OCI-LY7 (cell line): ENCODE results near the gene ZFAND4. TPM values are rescaled to one million over a fixed set of nuclear protein-coding genes. Genes with fewer than 3 reads are reported as not detected.
"Not testable (repeated sequence)": the region's sequence is repeated elsewhere in the genome, so short reads cannot be mapped to it uniquely, and the experiment has no call there.

Experiments
- BruUV-seq: library from RNA; stranded (reverse); fragments of 400-500 nt; replicated peaks from 2 replicates; lab custom pipeline; 2021; lab: Mats Ljungman, UMichigan
- CTCF ChIA-PET: fragments of 300-600 bp; sonication (Branson Sonifier 250); formaldehyde crosslinking; loops from one replicate; lab custom pipeline; 2022; ENCODE audit warnings: antibody characterized with exemption; ENCODE audit not compliant: unreplicated experiment; lab: Charles Lee
- POLR2A ChIA-PET: fragments of 300-600 bp; sonication (Branson Sonifier 250); formaldehyde crosslinking; loops from one replicate; lab custom pipeline; 2022; ENCODE audit warnings: antibody characterized with exemption; lab: Charles Lee
- DNase-seq: peaks from one replicate; pipeline ENCODE4 v3.0.0-alpha.2; 2015; ENCODE audit warnings: low spot score
- H2AFZ ChIP-seq: fragments of 200-600 bp; sonication (generic), shearing (Covaris generic); 2 replicates; pipeline ENCODE4 v1.6.1; 2014; ENCODE audit warnings: mild to moderate bottlenecking, antibody characterized with exemption, low read length, moderate library complexity
- H3K27ac ChIP-seq: fragments of 200-600 bp; sonication (generic); 2 replicates; pipeline ENCODE4 v1.5.1; 2014; ENCODE audit warnings: mixed run types, low read depth, mild to moderate bottlenecking, moderate library complexity, low read length, inconsistent platforms; ENCODE audit not compliant: poor library complexity, severe bottlenecking
- H3K36me3 ChIP-seq: fragments of 200-600 bp; sonication (generic); 2 replicates; pipeline ENCODE4 v1.6.1; 2014; ENCODE audit warnings: mild to moderate bottlenecking, antibody characterized with exemption, low read length, moderate library complexity, mixed read lengths; ENCODE audit not compliant: insufficient read depth
- H3K4me1 ChIP-seq: fragments of 200-600 bp; sonication (generic); 2 replicates; pipeline ENCODE4 v1.5.1; 2014; ENCODE audit warnings: mild to moderate bottlenecking, low read length; ENCODE audit not compliant: insufficient read depth, poor library complexity, severe bottlenecking
- H3K4me2 ChIP-seq: fragments of 200-600 bp; sonication (generic); 2 replicates; pipeline ENCODE4 v1.6.1; 2014; ENCODE audit warnings: mild to moderate bottlenecking, low read length
- H3K4me3 ChIP-seq: fragments of 200-600 bp; sonication (generic); 2 replicates; pipeline ENCODE4 v1.5.1; 2014; ENCODE audit warnings: mild to moderate bottlenecking, low read depth, low read length; ENCODE audit not compliant: poor library complexity, severe bottlenecking
- H3K79me2 ChIP-seq: fragments of 200-600 bp; sonication (generic); 2 replicates; pipeline ENCODE4 v1.6.1; 2016; ENCODE audit warnings: low read depth, mild to moderate bottlenecking, low read length, moderate library complexity, mixed read lengths; ENCODE audit not compliant: insufficient read depth
- H3K9me2 ChIP-seq: fragments of 200-600 bp; sonication (generic); 2 replicates; pipeline ENCODE4 v1.6.1; 2016; ENCODE audit warnings: mild to moderate bottlenecking, low read length, mixed read lengths; ENCODE audit not compliant: insufficient read depth
- H3K9me3 ChIP-seq: fragments of 200-600 bp; sonication (generic); 2 replicates; pipeline ENCODE4 v1.6.1; 2014; ENCODE audit warnings: mild to moderate bottlenecking, mixed run types, low read length, mixed read lengths
- H4K20me1 ChIP-seq: fragments of 200-600 bp; sonication (generic); 2 replicates; pipeline ENCODE4 v1.6.1; 2014; ENCODE audit warnings: mild to moderate bottlenecking, antibody characterized with exemption, low read length, moderate library complexity, mixed read lengths; ENCODE audit not compliant: insufficient read depth
- EZH2phosphoT487 ChIP-seq: fragments of 200-600 bp; sonication (generic); IDR thresholded peaks from 2 replicates; pipeline ENCODE4 v1.6.1; 2018; ENCODE audit warnings: low read depth, borderline replicate concordance, mild to moderate bottlenecking, mixed run types, antibody characterized with exemption, low read length, moderate library complexity, mixed read lengths
- intact Hi-C: fragments of 100-400 bp; cut with micrococcal nuclease; formaldehyde crosslinking; loops from one replicate; pipeline ENCODE4 v1.10.0; 2022; ENCODE audit not compliant: unreplicated experiment
- total RNA-seq, 2 experiments: library from RNA; depleted of rRNA in 1 of 2; stranded (reverse); fragments of >200 nt in 1 of 2; shearing (Covaris generic) in 1 of 2; gene quantifications; 2 replicates each; pipeline ENCODE4 v1.2.3, GENCODE V29; 2014 to 2022
- TF ChIP-seq, protein P1 (sequence below): fragments of 200-600 bp; sonication (generic); conservative IDR thresholded peaks from 2 replicates; pipeline ENCODE4 v1.5.1; 2014; ENCODE audit warnings: mild to moderate bottlenecking, antibody characterized with exemption, low read length, moderate library complexity, mixed read lengths

Gene ZFAND4
- total RNA-seq, 2 experiments from 2014 or later = 18.6 to 35.8 TPM

DNA sequence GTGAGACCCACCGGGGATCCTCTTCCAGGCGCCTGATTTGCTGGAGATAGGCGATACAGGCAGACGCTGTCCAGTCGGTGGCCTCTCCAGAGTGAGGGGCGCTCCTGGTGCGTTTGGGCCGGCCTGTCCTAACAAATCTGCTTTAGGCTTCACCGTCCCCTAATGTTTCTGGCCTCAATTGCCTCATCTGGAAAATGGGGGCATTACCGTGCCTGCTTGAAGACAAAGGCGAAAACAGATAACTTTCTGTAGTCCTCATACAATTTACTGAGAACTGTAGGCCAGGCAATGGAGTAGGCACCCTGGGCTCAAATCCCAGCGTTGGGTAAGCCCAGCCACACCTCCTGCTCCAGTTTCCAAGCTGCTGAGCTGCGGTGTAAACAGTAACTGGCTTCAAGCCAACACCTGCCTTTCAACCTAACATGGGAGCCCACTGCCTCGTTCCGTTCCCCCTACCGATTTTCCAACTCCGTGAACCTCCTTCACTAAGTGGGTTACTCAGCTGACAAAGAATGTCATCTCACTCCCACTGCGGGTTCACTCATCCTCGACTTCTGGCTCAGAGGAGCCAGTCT lies 589 bp upstream of the ZFAND4 start:
- Histone ChIP-seq H3K9me2 (no peaks in the 10 kb centered on the region), H3K4me2 (peak overlapping the region; percentile 54), H4K20me1 (no peaks in the 10 kb centered on the region), H3K4me1 (peaks cover 9% of the 10 kb centered on the region), H3K36me3 (no peaks in the 10 kb centered on the region), H3K9me3 (peaks cover 9% of the 10 kb centered on the region; the same call in 1 of the 2 replicates), H2AFZ (peak overlapping the region; percentile 99), H3K4me3 (peak overlapping the region; percentile 46), H3K79me2 (peaks cover 31% of the 10 kb centered on the region; the same call in 1 of the 2 replicates), H3K27ac (peak overlapping the region; percentile 71)
- ChIA-PET CTCF (interaction anchor here (1.6 kb wide), 1 partner anchor 208 kb away, joined by 9 read pairs; no protein-coding TSS in a partner anchor), POLR2A (interaction anchor here (0.6 kb wide), 1 partner anchor 632 kb away, joined by 3 read pairs; no protein-coding TSS in a partner anchor)
- TF ChIP-seq, protein P1, sequence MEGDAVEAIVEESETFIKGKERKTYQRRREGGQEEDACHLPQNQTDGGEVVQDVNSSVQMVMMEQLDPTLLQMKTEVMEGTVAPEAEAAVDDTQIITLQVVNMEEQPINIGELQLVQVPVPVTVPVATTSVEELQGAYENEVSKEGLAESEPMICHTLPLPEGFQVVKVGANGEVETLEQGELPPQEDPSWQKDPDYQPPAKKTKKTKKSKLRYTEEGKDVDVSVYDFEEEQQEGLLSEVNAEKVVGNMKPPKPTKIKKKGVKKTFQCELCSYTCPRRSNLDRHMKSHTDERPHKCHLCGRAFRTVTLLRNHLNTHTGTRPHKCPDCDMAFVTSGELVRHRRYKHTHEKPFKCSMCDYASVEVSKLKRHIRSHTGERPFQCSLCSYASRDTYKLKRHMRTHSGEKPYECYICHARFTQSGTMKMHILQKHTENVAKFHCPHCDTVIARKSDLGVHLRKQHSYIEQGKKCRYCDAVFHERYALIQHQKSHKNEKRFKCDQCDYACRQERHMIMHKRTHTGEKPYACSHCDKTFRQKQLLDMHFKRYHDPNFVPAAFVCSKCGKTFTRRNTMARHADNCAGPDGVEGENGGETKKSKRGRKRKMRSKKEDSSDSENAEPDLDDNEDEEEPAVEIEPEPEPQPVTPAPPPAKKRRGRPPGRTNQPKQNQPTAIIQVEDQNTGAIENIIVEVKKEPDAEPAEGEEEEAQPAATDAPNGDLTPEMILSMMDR = no peak
- TF ChIP-seq EZH2phosphoT487 = no peak
- intact Hi-C loops = loop anchor here (2.0 to 10.0 kb wide), 5 partner anchors 52 to 668 kb away; partner anchors contain the start of genes ALOX5, WASHC2C and ZNF22
- DNase-seq = no peak
- BruUV-seq = TSS peak; percentile 55

DNA sequence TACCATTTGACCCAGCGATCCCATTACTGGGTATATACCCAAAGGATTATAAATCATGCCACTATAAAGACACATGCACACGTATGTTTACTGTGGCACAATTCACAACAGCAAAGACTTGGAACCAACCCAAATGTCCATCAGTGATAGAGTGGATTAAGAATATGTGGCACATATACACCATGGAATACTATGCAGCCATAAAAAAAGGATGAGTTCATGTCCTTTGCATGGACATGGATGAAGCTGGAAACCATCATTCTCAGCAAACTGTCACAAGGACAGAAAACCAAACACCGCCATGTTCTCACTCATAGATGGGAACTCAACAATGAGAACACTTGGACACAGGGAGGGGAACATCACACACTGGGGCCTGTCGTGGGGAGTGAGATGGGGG lies 1.3 kb downstream of the ZFAND4 start:
- H3K4me3 ChIP-seq = peak overlapping the region; percentile 89
- peak overlapping the region; percentile 71 for H3K27ac ChIP-seq
- H3K4me2 ChIP-seq = peak overlapping the region; percentile 78
- H3K4me1 ChIP-seq, BruUV-seq, DNase-seq, H3K9me2 ChIP-seq, H3K36me3 ChIP-seq, H4K20me1 ChIP-seq: not testable (repeated sequence)
- ChIA-PET POLR2A (interaction anchor here (0.6 to 4.6 kb wide), 10 partner anchors 8 to 302 kb away, joined by 3 to 29 read pairs (median 5); no protein-coding TSS in a partner anchor), CTCF (interaction anchor here (1.6 kb wide), 1 partner anchor 206 kb away, joined by 9 read pairs; no protein-coding TSS in a partner anchor)
- peaks cover 49% of the 10 kb centered on the region; the same call in 1 of the 2 replicates for H3K79me2 ChIP-seq
- H2AFZ ChIP-seq = peak overlapping the region; percentile 90; the same call in 1 of the 2 replicates
- peaks cover 12% of the 10 kb centered on the region; the same call in 1 of the 2 replicates for H3K9me3 ChIP-seq
- intact Hi-C loops = loop anchor here (1.0 to 10.0 kb wide), 6 partner anchors 10 to 666 kb away; partner anchors contain the start of genes ALOX5, WASHC2C and ZNF22

DNA sequence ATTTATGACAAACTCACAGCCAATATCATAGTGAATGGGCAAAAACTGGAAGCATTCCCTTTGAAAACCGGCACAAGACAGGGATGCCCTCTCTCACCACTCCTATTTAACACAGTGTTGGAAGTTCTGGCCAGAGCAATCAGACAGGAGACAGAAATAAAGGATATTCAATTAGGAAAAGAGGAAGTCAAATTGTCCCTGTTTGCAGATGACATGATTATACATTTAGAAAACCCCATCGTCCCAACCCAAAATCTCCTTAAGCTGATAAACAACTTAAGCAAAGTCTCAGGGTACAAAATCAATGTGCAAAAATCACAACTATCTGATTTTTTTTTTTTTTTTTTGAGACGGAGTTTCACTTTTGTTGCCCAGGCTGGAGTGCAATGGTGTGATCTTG lies 2.7 kb downstream of the ZFAND4 start:
- CTCF ChIA-PET, H3K36me3 ChIP-seq, H3K27ac ChIP-seq, BruUV-seq, H3K4me1 ChIP-seq, H3K9me2 ChIP-seq, H2AFZ ChIP-seq, H4K20me1 ChIP-seq, DNase-seq: not testable (repeated sequence)
- peak overlapping the region; percentile 36 for H3K4me3 ChIP-seq
- peak overlapping the region; percentile 78; the same call in 1 of the 2 replicates for H3K4me2 ChIP-seq
- POLR2A ChIA-PET = interaction anchor here (0.6 to 4.6 kb wide), 3 partner anchors 11 to 18 kb away, joined by 3 to 29 read pairs (median 19); no protein-coding TSS in a partner anchor
- intact Hi-C loops = loop anchor here (5.0 to 10.0 kb wide), 4 partner anchors 55 to 665 kb away; partner anchors contain the start of genes ALOX5, WASHC2C and ZNF22
- peaks cover 53% of the 10 kb centered on the region; the same call in 1 of the 2 replicates for H3K79me2 ChIP-seq
- peaks cover 12% of the 10 kb centered on the region; the same call in 1 of the 2 replicates for H3K9me3 ChIP-seq
